Heart right ventricle (tissue), 16 donors: ENCODE data around the gene CREB3L2. TPM values are rescaled to one million over a fixed set of nuclear protein-coding genes. Genes with fewer than 3 reads are reported as not detected.

Source experiments
- ATAC-seq, 8 donors: fragments of 200-7000 bp; cut with Tn5 transposase; one replicate each; pipeline ENCODE4 v1.9.1; 2020; ENCODE audit warnings: mild to moderate bottlenecking in 8 of 8, moderate library complexity in 8 of 8, moderate number of reproducible peaks in 1 of 8
- DNase-seq, 2 donors: peaks; one replicate each; pipeline ENCODE4 v3.0.0-alpha.2; 2020
- H3K27ac ChIP-seq, 10 donors: fragments of 200-600 bp; sonication (generic) in 2 of 10; one replicate each; pipeline versions ENCODE4 v1.5.0 to v1.8.0; 2020 to 2022; ENCODE audit warnings: mild to moderate bottlenecking in 3 of 10
- H3K27me3 ChIP-seq, 7 donors: fragments of 200-600 bp; one replicate each; pipeline ENCODE4 v1.8.0; 2021 to 2022; ENCODE audit warnings: mild to moderate bottlenecking in 2 of 7
- H3K36me3 ChIP-seq, 9 donors: fragments of 200-600 bp; sonication (generic) in 1 of 9; one replicate each; pipeline versions ENCODE4 v1.5.0 to v1.8.0; 2020 to 2022; ENCODE audit warnings: mild to moderate bottlenecking in 2 of 9
- H3K4me1 ChIP-seq, 9 donors: fragments of 200-600 bp; sonication (generic) in 1 of 9; one replicate each; pipeline versions ENCODE4 v1.5.0 to v1.8.0; 2020 to 2022; ENCODE audit warnings: mild to moderate bottlenecking in 4 of 9
- H3K4me3 ChIP-seq, 10 donors: fragments of 200-600 bp; sonication (generic) in 2 of 10; one replicate each; pipeline versions ENCODE4 v1.5.0 to v1.8.0; 2020 to 2022; ENCODE audit warnings: mild to moderate bottlenecking in 7 of 10, moderate library complexity in 2 of 10
- H3K9me3 ChIP-seq, 11 donors: fragments of 200-600 bp in 10 of 11; sonication (generic) in 2 of 11; one replicate each; pipeline versions ENCODE4 v1.5.0 to v1.8.0; 2013 to 2022; ENCODE audit warnings: mild to moderate bottlenecking in 2 of 11, control low read depth in 1 of 11, moderate library complexity in 1 of 11
- WGBS, 2 donors: extraction: QIAGEN DNeasy Blood & Tissue Kit; methylation state at CpG; one replicate each; pipeline ENCODE4 v1.1.7; 2013; ENCODE audit warnings: inconsistent platforms in 1 of 2; 5-methylcytosine and 5-hydroxymethylcytosine counted together
- intact Hi-C, 10 donors: fragments of 100-400 bp; cut with DNase I; formaldehyde crosslinking; loops; one replicate each; pipeline versions ENCODE4 v1.11.1 to v1.14.2; 2022
- polyA plus RNA-seq, 2 donors: library from polyadenylated mRNA; stranded (reverse); fragments of 200-250 nt; gene quantifications; one replicate each; pipeline ENCODE4 v1.2.3, GENCODE V29; 2013
- total RNA-seq, 10 donors: library from RNA; stranded (reverse); fragmentation: NEBNext Ultra II Directional in 3 of 10; extraction: Animal tissue kit (Norgen Biotek cat#: 25700) in 3 of 10; gene quantifications; one replicate each; pipeline versions ENCODE4 v1.2.1 to v1.2.4, GENCODE V29; 2021 to 2023
- TF ChIP-seq, protein P1 (sequence below), 9 donors: fragments of 200-600 bp; sonication (generic) in 2 of 9; IDR thresholded peaks; one replicate each; pipeline versions ENCODE4 v1.5.0 to v1.8.0; 2021 to 2022; ENCODE audit warnings: antibody characterized with exemption in 9 of 9, mild to moderate bottlenecking in 5 of 9, moderate library complexity in 1 of 9
- donor health status: Arrhythmogenic right ventricular cardiomyopathy.
- donor health status: ischemic (EF 13 %, LVEDD 7.1; RV severe dilation, severe dysfunction).
- donor health status: healthy with polysubstance abuse.
- donor health status: DM: no; HTN: yes; CAD: no.
- donor health status: DM: no; HTN: no; CAD: no.
- donor health status: ischemic (EF 25% LVEDD 6.9; RV normal size, moderate dysfunction).
- donor health status: ischemic (EF 25% LVEDD 5.7; RV mildly dilated, moderate dysfunction).
- donor health status: healthy.
- donor health status: DM: yes; HTN: yes; CAD: no.
- donor health status: Ischemic cardiomyopathy.
- donor health status: ischemic (EF 35%, LVEDD 5.7; RV mildly dilated, moderate dysfunction).
- donor health status: nonischemic (EF 11% LVEDD 7.7; RV severe dilation, severe dysfunction).
- donor health status: DM: yes; HTN: yes; CAD: no.
- donor health status: PGD.
- donor health status: ischemic (EF 29% LVEDD 5.4; RV normal size, mild dysfunction).
- donor health status: nonischemic (EF 23%, LVEDD 6.1; RV moderate dilation, normal function).

Gene CREB3L2
- total and polyA plus RNA-seq, 12 donors: 4.2 to 34.2 (median 23.3) TPM

DNA sequence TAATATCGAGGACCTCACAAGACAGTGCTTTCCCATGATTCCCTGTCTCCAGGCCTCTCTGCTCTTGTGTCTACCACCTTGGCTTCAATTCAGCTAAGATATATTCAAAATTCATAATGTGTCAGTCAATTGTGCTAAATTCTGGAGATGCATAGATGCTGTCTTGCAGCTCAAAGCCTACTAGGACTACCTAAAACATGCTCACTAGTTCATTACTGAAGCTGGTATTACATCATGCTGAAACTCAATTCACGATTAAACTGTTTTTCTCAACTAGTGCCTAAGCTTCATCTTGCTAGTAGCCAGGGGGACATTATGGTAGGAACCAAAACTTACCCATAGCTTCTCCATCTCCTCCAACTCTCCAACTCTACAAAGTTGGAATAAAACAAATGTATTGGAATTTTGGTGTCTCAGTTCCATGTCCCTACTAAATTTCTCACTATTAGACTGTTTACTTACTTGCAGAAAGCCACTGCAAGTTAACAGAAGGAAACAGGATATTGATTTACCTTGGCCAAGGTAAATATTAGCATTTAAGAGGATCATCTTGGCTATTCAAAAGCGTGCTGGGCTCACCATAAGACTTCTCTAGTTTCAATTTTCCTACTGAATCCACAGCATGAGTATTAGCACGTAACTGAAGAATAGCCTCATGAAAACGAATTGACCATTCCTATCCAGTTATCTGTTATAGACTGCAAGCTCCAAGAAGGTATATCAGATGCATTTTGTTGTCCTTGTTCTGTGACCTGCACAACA, 53.6 kb downstream of the CREB3L2 start:
- Histone ChIP-seq H3K4me3 (no peak overlapping the region), H3K27me3 (no peaks in the 10 kb centered on the region), H3K9me3 (no peaks in the 10 kb centered on the region), H3K36me3 (peaks cover 0 to 5% (median 0%) of the 10 kb centered on the region in 9 donors), H3K4me1 (peaks cover 0 to 70% (median 43%) of the 10 kb centered on the region in 9 donors), H3K27ac (peak overlapping the region in 2 of 10 donors; percentile 22 to 39)
- 87 to 95% methylated on average over 5 of the region's 5 CpGs for WGBS, 2 donors
- no peak for DNase-seq
- intact Hi-C loops: no loop called here
- TF ChIP-seq, protein P1, sequence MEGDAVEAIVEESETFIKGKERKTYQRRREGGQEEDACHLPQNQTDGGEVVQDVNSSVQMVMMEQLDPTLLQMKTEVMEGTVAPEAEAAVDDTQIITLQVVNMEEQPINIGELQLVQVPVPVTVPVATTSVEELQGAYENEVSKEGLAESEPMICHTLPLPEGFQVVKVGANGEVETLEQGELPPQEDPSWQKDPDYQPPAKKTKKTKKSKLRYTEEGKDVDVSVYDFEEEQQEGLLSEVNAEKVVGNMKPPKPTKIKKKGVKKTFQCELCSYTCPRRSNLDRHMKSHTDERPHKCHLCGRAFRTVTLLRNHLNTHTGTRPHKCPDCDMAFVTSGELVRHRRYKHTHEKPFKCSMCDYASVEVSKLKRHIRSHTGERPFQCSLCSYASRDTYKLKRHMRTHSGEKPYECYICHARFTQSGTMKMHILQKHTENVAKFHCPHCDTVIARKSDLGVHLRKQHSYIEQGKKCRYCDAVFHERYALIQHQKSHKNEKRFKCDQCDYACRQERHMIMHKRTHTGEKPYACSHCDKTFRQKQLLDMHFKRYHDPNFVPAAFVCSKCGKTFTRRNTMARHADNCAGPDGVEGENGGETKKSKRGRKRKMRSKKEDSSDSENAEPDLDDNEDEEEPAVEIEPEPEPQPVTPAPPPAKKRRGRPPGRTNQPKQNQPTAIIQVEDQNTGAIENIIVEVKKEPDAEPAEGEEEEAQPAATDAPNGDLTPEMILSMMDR (IDR thresholded peaks at IDR 0.05): no peak
- no peak for ATAC-seq

DNA sequence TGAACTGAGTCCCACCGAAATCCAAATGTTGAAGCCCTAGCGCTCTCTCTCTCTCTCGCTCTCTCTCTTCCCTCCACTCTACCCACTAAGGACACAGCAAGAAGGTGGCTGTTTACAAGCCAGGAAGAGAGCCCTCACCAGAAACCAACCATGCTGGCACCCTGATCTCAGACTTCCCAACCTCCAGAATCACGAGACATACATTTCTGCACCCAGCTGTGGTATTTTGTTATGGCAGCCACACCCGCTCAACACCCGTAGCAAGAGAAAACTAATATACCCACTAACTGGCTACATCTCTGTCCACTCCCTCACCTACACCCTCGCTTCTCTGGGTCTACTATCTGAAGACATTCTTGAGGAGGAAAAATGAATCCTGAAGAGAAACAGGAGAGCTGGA, 54.8 kb downstream of the CREB3L2 start:
- H3K4me3 ChIP-seq: no peak overlapping the region
- ATAC-seq (no peak), DNase-seq (no peak)
- no peaks in the 10 kb centered on the region for H3K27me3 ChIP-seq
- peaks cover 0 to 5% (median 0%) of the 10 kb centered on the region in 9 donors for H3K36me3 ChIP-seq
- H3K9me3 ChIP-seq: no peaks in the 10 kb centered on the region
- 87 to 90% methylated on average over 7 of the region's 7 CpGs for WGBS, 2 donors
- TF ChIP-seq, protein P1 (IDR thresholded peaks at IDR 0.05): no peak
- peaks cover 0 to 70% (median 47%) of the 10 kb centered on the region in 9 donors for H3K4me1 ChIP-seq
- no peak overlapping the region for H3K27ac ChIP-seq
- intact Hi-C loops: no loop called here

DNA sequence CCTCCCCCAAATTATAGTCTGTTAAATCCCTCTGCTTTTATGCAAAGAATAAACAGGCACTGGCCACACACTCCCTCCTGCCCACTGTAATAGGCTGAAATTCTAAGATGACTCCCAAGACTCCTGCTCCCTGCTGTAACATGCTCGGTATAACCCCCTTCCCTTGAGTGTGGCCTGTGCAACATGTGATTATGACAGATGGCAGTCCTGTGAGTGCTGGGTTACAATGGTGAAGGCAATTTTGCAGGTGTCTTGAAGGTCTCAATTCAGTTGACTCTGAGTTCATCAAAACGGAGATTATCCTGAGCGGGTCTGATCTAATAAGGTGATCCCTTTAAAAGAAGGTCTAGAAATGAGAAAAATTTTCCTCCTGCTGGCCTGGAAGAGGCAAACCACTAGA, 55.9 kb downstream of the CREB3L2 start:
- 87 to 90% methylated on average over 3 of the region's 3 CpGs for WGBS, 2 donors
- DNase-seq (no peak), ATAC-seq (no peak)
- no peaks in the 10 kb centered on the region for H3K36me3 ChIP-seq
- no peak overlapping the region for H3K4me3 ChIP-seq
- no peaks in the 10 kb centered on the region for H3K27me3 ChIP-seq
- peaks cover 0 to 74% (median 53%) of the 10 kb centered on the region in 9 donors for H3K4me1 ChIP-seq
- peak overlapping the region in 1 of 10 donors; percentile 11 for H3K27ac ChIP-seq
- intact Hi-C loops: no loop called here
- TF ChIP-seq, protein P1 (IDR thresholded peaks at IDR 0.05): no peak
- H3K9me3 ChIP-seq: no peaks in the 10 kb centered on the region

DNA sequence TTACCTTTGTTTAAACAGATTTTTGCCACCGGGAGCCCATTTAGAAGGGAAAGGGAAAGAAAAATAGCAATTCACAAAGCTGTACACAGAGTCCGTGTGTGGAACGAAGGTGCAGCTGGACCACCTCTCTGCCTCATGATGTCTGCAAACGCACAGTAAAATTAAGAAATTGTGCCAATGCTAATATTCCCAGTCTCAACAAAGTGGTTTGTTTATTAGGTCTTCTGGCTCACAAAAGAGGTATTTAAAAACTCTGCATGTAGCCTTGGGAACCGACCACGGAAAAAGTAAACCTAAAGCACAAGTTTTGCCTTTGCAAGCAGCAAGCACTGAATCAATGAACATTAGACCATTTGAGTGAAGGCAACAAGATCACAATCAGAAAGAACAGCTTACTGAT, 57.7 kb downstream of the CREB3L2 start:
- DNase-seq (no peak), ATAC-seq (no peak)
- Histone ChIP-seq H3K27ac (peak overlapping the region in 7 of 10 donors; percentile 2 to 82 (median 64)), H3K27me3 (no peaks in the 10 kb centered on the region), H3K9me3 (no peaks in the 10 kb centered on the region), H3K4me3 (no peak overlapping the region), H3K4me1 (peaks cover 0 to 80% (median 51%) of the 10 kb centered on the region in 9 donors), H3K36me3 (no peaks in the 10 kb centered on the region)
- 73 to 78% methylated on average over 6 of the region's 6 CpGs for WGBS, 2 donors
- intact Hi-C loops: loop anchor here in 3 of 10 donors (5.0 kb wide), 3 partner anchors 33 to 48 kb away; no protein-coding TSS in a partner anchor
- TF ChIP-seq, protein P1 (IDR thresholded peaks at IDR 0.05): no peak
